ENCODE measurements around the gene TWF2. TPM values are rescaled to one million over a fixed set of nuclear protein-coding genes. Genes with fewer than 3 reads are reported as not detected.

Gene TWF2
- total and polyA plus RNA-seq, 4 donors, result 40.5 to 52.2 (median 45.2) TPM

GRCh38 chr3:52200981-52201679 lies 37.8 kb downstream of the TWF2 start:
- 93% methylated on average over 5 of the region's 5 CpGs for WGBS, 2 donors
- DNase-seq (no peak), ATAC-seq (ENCODE audit: low FRiP score) (no peak)
- intact Hi-C loops (cut with DNase I), result no loop called here
- H3K4me3 ChIP-seq (ENCODE audit: low read length in 2 of 2), result no peak overlapping the region
- H3K27me3 ChIP-seq (ENCODE audit: control insufficient read depth in 1 of 2, insufficient read depth in 2 of 2, low read length in 1 of 2), result no peaks in the 10 kb centered on the region
- H3K27ac ChIP-seq (ENCODE audit: low read depth in 1 of 2, low read length in 2 of 2), result no peak overlapping the region
- no peaks in the 10 kb centered on the region for H3K4me1 ChIP-seq (ENCODE audit: control insufficient read depth in 1 of 2, insufficient read depth in 2 of 2, low read length in 2 of 2)
- peaks cover 0 to 20% of the 10 kb centered on the region in 2 donors for H3K36me3 ChIP-seq (ENCODE audit: control insufficient read depth in 1 of 2, insufficient read depth in 2 of 2, low read length in 1 of 2)
- H3K9me3 ChIP-seq (ENCODE audit: control insufficient read depth, low read length), result no peaks in the 10 kb centered on the region

DNA sequence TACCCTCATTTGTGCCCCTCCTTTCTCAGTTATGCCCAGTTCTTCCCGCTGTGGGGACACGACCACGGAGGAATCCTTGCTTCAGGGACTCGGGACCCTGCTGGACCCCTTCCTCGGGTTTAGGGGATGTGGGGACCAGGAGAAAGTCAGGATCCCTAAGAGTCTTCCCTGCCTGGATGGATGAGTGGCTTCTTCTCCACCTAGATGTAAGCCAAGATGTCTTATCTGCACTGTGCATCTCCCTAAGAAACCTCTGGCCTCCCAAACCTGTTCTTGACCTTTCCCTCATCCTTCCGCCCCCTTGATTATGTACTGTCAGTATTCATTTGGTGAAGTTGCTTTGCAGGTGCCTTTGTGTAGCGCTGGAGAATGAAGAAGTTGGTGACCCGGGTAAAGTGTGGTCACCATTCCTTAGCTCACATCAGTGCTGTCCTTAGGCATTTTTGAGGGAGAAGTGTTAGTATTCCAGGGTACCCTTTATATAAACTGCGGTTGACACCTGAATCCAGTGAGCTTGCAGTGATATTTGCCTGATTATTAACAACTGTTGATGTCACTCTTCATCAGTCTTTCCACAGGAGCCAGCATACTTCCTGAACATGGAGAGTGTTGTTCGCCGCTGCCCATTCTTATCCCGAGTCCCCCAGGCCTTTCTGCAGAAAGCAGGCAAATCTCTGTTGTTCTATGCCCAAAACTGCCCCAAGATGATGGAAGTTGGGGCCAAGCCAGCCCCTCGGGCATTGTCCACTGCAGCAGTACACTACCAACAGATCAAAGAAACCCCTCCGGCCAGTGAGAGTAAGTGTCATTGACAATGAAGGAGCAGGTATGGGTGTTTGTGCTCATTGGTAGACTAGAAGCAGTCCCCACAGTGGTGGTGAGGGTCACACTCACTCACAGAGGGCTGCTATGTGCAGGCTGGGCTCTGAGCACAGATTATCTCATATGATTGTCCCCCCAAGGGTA lies 40.0 kb downstream of the TWF2 start:
- no peaks in the 10 kb centered on the region for H3K9me3 ChIP-seq (ENCODE audit: control insufficient read depth, low read length)
- H3K27me3 ChIP-seq (ENCODE audit: control insufficient read depth in 1 of 2, insufficient read depth in 2 of 2, low read length in 1 of 2), result no peaks in the 10 kb centered on the region
- DNase-seq (peak in 1 of 2 donors; percentile 42), ATAC-seq (ENCODE audit: low FRiP score) (no peak)
- peaks cover 0 to 9% of the 10 kb centered on the region in 2 donors for H3K36me3 ChIP-seq (ENCODE audit: control insufficient read depth in 1 of 2, insufficient read depth in 2 of 2, low read length in 1 of 2)
- no peak overlapping the region for H3K27ac ChIP-seq (ENCODE audit: low read depth in 1 of 2, low read length in 2 of 2)
- intact Hi-C loops (cut with DNase I), result no loop called here
- peak overlapping the region; percentile 51 to 79 for H3K4me3 ChIP-seq (ENCODE audit: low read length in 2 of 2)
- WGBS, 2 donors, result 44 to 46% methylated on average over 14 of the region's 14 CpGs
- no peaks in the 10 kb centered on the region for H3K4me1 ChIP-seq (ENCODE audit: control insufficient read depth in 1 of 2, insufficient read depth in 2 of 2, low read length in 2 of 2)

GRCh38 chr3:52197842-52198625 lies 40.9 kb downstream of the TWF2 start, which contains the start of gene ALAS1:
TSS of gene ALAS1 (plus strand) at chr3:52198160. CDS start at chr3:52199242, 1,082 bp downstream.
- Histone ChIP-seq H3K27me3 (ENCODE audit: control insufficient read depth in 1 of 2, insufficient read depth in 2 of 2, low read length in 1 of 2) (no peaks in the 10 kb centered on the region), H3K27ac (ENCODE audit: low read depth in 1 of 2, low read length in 2 of 2) (peak within 1 kb of the TSS in 1 of 2 donors; percentile 22), H3K9me3 (ENCODE audit: control insufficient read depth, low read length) (no peaks in the 10 kb centered on the region), H3K4me1 (ENCODE audit: control insufficient read depth in 1 of 2, insufficient read depth in 2 of 2, low read length in 2 of 2) (no peaks in the 10 kb centered on the region), H3K36me3 (ENCODE audit: control insufficient read depth in 1 of 2, insufficient read depth in 2 of 2, low read length in 1 of 2) (peaks cover 0 to 5% of the 10 kb centered on the region in 2 donors), H3K4me3 (ENCODE audit: low read length in 2 of 2) (peak within 1 kb of the TSS; percentile 51 to 79)
- ATAC-seq (ENCODE audit: low FRiP score) (peak; percentile 95), DNase-seq (peak; percentile 95 to 97)
- intact Hi-C loops (cut with DNase I), result no loop called here
- 0 to 1% methylated on average over 71 of the region's 71 CpGs for WGBS, 2 donors

DNA sequence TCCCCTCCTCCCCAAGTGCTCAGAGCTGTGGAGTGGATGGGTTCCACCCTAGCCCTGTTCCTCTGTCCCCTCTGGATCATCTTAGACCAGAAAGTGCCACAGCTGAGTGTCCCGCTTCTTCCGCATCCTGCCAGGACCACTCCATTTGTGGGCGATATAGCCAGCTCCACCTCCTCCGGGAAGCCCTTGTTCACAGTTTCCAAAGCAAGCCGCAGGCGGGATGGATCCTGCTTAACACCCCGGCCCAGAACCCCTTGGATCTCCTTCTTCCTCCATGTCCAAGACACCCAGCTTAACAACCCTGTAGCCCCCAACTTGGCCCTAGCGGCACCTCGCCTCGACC lies 41.5 kb downstream of the TWF2 start:
- Histone ChIP-seq H3K4me1 (ENCODE audit: control insufficient read depth in 1 of 2, insufficient read depth in 2 of 2, low read length in 2 of 2) (no peaks in the 10 kb centered on the region), H3K36me3 (ENCODE audit: control insufficient read depth in 1 of 2, insufficient read depth in 2 of 2, low read length in 1 of 2) (peaks cover 0 to 1% of the 10 kb centered on the region in 2 donors), H3K27me3 (ENCODE audit: control insufficient read depth in 1 of 2, insufficient read depth in 2 of 2, low read length in 1 of 2) (no peaks in the 10 kb centered on the region), H3K27ac (ENCODE audit: low read depth in 1 of 2, low read length in 2 of 2) (peak overlapping the region in 1 of 2 donors; percentile 12), H3K4me3 (ENCODE audit: low read length in 2 of 2) (peak overlapping the region; percentile 38 to 51), H3K9me3 (ENCODE audit: control insufficient read depth, low read length) (no peaks in the 10 kb centered on the region)
- intact Hi-C loops (cut with DNase I), result no loop called here
- DNase-seq (no peak), ATAC-seq (ENCODE audit: low FRiP score) (no peak)
- 50 to 55% methylated on average over 10 of the region's 10 CpGs for WGBS, 2 donors

- ATAC-seq (ENCODE audit: low FRiP score) (peak; percentile 1), DNase-seq (no peak)
- H3K36me3 ChIP-seq (ENCODE audit: control insufficient read depth in 1 of 2, insufficient read depth in 2 of 2, low read length in 1 of 2), result no peaks in the 10 kb centered on the region
- 33 to 42% methylated on average over 3 of the region's 3 CpGs for WGBS, 2 donors
- intact Hi-C loops (cut with DNase I), result no loop called here
- no peaks in the 10 kb centered on the region for H3K4me1 ChIP-seq (ENCODE audit: control insufficient read depth in 1 of 2, insufficient read depth in 2 of 2, low read length in 2 of 2)
- H3K27ac ChIP-seq (ENCODE audit: low read depth in 1 of 2, low read length in 2 of 2), result no peak overlapping the region
- no peaks in the 10 kb centered on the region for H3K27me3 ChIP-seq (ENCODE audit: control insufficient read depth in 1 of 2, insufficient read depth in 2 of 2, low read length in 1 of 2)
- H3K9me3 ChIP-seq (ENCODE audit: control insufficient read depth, low read length), result no peaks in the 10 kb centered on the region
- no peak overlapping the region for H3K4me3 ChIP-seq (ENCODE audit: low read length in 2 of 2)
Observed at GRCh38 chr3:52196977-52197376, 42.0 kb downstream of the TWF2 start.

GRCh38 chr3:52195823-52196331 lies 43.1 kb downstream of the TWF2 start:
- Histone ChIP-seq H3K4me3 (ENCODE audit: low read length in 2 of 2) (no peak overlapping the region), H3K27me3 (ENCODE audit: control insufficient read depth in 1 of 2, insufficient read depth in 2 of 2, low read length in 1 of 2) (no peaks in the 10 kb centered on the region), H3K9me3 (ENCODE audit: control insufficient read depth, low read length) (no peaks in the 10 kb centered on the region), H3K36me3 (ENCODE audit: control insufficient read depth in 1 of 2, insufficient read depth in 2 of 2, low read length in 1 of 2) (no peaks in the 10 kb centered on the region), H3K4me1 (ENCODE audit: control insufficient read depth in 1 of 2, insufficient read depth in 2 of 2, low read length in 2 of 2) (no peaks in the 10 kb centered on the region), H3K27ac (ENCODE audit: low read depth in 1 of 2, low read length in 2 of 2) (no peak overlapping the region)
- 88 to 91% methylated on average over 10 of the region's 10 CpGs for WGBS, 2 donors
- peak in 1 of 2 donors; percentile 72 for DNase-seq
- ATAC-seq (ENCODE audit: low FRiP score), result peak; percentile 1
- intact Hi-C loops (cut with DNase I), result no loop called here

DNA sequence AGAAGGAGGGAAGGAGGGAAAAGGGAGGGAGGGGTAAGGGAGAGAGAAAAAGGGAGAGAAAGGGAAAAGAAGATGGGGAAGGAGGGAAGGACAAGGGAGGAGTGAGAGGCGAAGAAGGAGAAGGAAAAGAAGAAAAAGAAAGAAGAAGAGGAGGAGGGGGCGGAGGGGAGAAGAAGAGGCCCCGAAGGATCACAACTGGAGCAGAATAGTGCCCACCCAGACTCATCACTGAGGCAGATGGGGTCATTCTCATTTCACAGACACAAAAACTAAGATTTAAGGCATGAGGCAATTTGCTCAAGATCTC lies 43.7 kb downstream of the TWF2 start:
- no peak overlapping the region for H3K4me3 ChIP-seq (ENCODE audit: low read length in 2 of 2)
- H3K27ac ChIP-seq (ENCODE audit: low read depth in 1 of 2, low read length in 2 of 2), result no peak overlapping the region
- WGBS, 2 donors, result 99 to 100% methylated on average over 3 of the region's 3 CpGs
- no peak for DNase-seq
- peaks cover 0 to 2% of the 10 kb centered on the region in 2 donors for H3K4me1 ChIP-seq (ENCODE audit: control insufficient read depth in 1 of 2, insufficient read depth in 2 of 2, low read length in 2 of 2)
- no peaks in the 10 kb centered on the region for H3K9me3 ChIP-seq (ENCODE audit: control insufficient read depth, low read length)
- intact Hi-C loops (cut with DNase I), result no loop called here
- no peaks in the 10 kb centered on the region for H3K36me3 ChIP-seq (ENCODE audit: control insufficient read depth in 1 of 2, insufficient read depth in 2 of 2, low read length in 1 of 2)
- ATAC-seq (ENCODE audit: low FRiP score), result no peak
- no peaks in the 10 kb centered on the region for H3K27me3 ChIP-seq (ENCODE audit: control insufficient read depth in 1 of 2, insufficient read depth in 2 of 2, low read length in 1 of 2)

DNA sequence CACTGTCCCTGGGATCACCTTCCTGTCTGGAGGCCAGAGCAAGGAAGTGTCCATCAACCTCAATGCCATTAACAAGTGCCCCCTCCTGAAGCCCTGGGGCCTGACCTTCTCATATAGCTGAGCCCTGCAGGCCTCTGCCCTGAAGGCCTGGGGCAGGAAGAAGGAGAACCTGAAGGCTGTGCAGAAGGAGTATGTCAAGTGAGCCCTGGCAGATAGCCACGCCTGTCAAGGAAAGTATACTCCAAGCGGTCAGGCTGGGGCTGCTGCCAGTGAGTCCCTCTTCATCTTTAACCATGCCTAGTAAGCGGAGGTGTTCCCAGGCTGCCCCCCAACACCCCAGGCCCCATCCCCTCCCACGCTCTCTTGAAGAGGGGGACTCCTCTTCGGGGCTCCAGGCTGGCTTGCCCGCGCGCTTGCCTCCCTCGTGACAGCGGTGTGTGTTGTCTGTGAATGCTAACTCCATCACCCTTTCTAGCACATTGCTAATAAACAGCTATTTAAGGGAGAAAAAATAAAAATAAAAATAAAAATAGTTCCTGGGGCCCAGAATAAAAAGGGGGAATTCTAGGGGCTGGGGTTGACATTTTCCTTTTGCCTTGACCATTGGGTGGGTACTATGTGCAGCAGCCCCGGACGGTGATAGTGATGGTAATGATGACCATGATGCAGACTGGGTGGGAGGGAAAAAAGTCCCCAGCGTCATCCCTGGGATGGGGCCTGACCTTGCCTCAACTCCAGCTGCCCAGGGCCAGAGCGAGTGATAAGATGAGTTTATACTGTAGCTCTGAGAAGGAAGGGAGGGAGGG lies 44.3 kb downstream of the TWF2 start:
- H3K27ac ChIP-seq (ENCODE audit: low read depth in 1 of 2, low read length in 2 of 2), result no peak overlapping the region
- H3K4me1 ChIP-seq (ENCODE audit: control insufficient read depth in 1 of 2, insufficient read depth in 2 of 2, low read length in 2 of 2), result peaks cover 0 to 2% of the 10 kb centered on the region in 2 donors
- intact Hi-C loops (cut with DNase I), result no loop called here
- no peak for DNase-seq
- H3K36me3 ChIP-seq (ENCODE audit: control insufficient read depth in 1 of 2, insufficient read depth in 2 of 2, low read length in 1 of 2), result no peaks in the 10 kb centered on the region
- WGBS, 2 donors, result 86 to 92% methylated on average over 14 of the region's 14 CpGs
- H3K27me3 ChIP-seq (ENCODE audit: control insufficient read depth in 1 of 2, insufficient read depth in 2 of 2, low read length in 1 of 2), result no peaks in the 10 kb centered on the region
- no peak for ATAC-seq (ENCODE audit: low FRiP score)
- no peaks in the 10 kb centered on the region for H3K9me3 ChIP-seq (ENCODE audit: control insufficient read depth, low read length)
- no peak overlapping the region for H3K4me3 ChIP-seq (ENCODE audit: low read length in 2 of 2)

Data from aorta (tissue), 5 donors.